Measurements from ENCODE around the gene TRIM24.

Gene TRIM24

DNA sequence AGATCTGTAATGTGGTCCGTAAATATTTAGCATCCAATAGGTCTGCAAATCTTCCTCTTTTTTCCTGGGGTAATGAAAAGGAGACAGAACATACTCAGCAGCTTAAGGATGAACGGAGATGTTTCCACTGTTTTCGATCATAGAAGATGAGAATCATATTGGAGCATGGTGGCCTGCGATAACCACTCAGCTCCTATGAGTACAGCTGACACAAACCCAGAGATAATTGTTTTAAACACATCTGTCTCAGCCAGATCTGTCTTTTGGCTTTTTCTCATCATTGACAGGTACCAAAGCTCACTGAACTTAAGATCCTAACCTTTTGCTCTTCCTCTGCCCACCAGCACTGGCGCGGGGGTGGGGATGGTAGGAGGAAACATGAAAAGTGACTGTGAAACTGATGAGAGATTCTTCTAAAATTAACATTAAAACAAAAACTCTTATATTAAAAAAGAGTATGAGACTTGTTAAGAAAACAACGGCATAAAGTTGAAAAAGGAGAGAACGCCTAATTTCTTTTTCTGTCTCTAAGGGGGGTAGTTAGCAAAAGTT lies 170.1 kb downstream of the TRIM24 start:
- DNase-seq, result no peak

DNA sequence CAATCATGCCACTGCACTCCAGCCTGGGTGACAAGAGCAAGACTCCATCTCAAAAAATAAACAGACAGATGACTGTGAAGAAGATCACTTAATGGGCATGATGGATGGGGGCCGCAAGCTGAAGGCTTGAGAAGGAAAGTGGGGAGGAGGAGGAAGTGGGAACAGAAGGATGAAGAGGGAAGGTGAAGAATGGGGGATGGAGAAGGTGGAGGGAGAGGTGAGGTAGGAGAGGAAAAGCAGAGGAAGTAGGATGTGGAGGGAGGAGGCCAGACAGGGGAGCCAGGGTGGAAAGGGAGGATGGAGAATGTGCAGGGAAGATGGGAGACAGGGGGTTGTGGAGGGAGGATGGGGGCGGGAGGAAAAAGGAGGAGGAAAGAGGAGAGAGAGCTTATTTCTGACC lies 172.3 kb downstream of the TRIM24 start:
- no peak for DNase-seq

DNA sequence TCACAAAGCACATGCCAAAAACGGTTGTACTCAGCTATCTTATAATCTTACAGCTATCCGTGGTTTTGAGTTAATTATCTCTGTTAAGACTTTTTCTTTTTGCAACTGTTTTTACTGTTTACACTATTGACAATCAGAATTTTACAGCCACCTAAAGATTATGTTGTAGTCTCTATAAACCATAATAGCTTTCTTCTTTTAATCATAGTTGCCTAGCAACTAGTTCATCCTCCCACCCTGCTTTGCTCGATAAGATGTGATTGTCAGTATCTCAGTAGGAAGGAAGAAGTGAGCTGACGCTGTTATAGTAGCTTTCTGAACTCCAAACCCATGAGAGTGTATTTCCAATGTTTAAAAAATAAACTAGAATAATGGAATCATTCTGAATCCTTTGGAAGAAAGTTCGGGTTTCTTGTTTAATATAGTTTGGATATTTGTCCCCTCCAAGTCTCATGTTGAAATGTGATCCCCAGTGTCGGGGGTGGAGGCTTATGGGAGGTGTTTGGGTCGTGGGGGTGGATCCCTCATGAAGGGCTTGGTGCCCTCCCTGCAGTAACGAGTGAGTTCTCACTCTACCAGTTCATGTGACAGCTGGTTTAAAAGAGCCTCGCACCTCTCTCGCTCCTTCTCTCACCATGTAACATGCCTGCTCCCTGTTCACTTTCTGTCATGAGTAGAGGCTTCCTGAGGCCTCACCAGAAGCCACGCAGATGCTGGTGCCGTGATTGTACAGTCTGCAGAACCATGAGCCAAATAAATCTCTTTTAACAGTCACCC lies 173.0 kb downstream of the TRIM24 start:
- no peak for DNase-seq
